Measurements from ENCODE around the gene FAM114A2.

DNA sequence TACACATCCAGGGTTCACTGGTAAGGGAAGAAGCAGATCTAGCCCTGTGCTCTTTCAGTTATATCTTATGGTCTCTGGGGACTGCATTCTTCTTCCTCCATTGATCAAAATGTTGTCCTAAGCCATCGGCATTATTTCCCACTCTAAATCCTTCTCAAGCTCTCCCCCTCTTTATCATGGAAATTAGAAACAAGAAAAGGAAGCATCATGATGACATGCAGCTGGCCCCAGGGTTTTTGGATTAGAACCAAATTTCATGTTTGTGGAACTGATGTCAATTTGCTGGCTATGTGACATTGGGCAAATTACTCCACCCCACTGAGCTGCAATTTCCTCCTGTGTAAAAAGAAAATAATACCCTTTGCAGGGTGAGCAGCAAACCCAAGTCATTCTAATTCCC is 39.6 kb upstream of the FAM114A2 start:
- TF ChIP-seq, protein P1, sequence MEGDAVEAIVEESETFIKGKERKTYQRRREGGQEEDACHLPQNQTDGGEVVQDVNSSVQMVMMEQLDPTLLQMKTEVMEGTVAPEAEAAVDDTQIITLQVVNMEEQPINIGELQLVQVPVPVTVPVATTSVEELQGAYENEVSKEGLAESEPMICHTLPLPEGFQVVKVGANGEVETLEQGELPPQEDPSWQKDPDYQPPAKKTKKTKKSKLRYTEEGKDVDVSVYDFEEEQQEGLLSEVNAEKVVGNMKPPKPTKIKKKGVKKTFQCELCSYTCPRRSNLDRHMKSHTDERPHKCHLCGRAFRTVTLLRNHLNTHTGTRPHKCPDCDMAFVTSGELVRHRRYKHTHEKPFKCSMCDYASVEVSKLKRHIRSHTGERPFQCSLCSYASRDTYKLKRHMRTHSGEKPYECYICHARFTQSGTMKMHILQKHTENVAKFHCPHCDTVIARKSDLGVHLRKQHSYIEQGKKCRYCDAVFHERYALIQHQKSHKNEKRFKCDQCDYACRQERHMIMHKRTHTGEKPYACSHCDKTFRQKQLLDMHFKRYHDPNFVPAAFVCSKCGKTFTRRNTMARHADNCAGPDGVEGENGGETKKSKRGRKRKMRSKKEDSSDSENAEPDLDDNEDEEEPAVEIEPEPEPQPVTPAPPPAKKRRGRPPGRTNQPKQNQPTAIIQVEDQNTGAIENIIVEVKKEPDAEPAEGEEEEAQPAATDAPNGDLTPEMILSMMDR (IDR thresholded peaks at IDR 0.05): no peak
- no peak for TF ChIP-seq POLR2A (IDR thresholded peaks at IDR 0.05)

Data from body of pancreas (tissue), 4 donors.